ENCODE results near the gene TMPRSS5.
"Not testable (repeated sequence)": the region's sequence is repeated elsewhere in the genome, so short reads cannot be mapped to it uniquely, and the experiment has no call there.

The TMPRSS5 gene

GRCh38 chr11:113697756-113698407 lies 8.2 kb downstream of the TMPRSS5 start:
- no peak for DNase-seq
- no peak for ATAC-seq

DNA sequence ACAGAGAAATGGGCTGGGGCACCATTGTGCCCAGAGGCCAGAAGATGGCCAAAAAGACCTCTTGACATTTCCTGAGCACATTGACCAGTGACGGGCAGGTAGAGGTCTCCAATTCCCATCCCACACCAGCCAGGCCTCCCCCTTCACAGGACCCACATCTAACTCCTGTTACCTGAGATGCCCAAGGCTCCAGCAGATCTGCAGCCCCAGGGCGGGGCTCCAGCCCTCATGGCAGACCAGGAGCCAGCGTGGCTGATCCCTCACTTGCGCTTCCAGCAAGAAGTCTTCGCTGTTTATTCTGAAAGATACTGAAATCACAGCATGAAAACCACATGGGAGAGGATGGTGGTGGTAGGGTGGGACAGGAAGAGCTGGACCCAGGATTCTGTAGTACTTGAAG lies 9.0 kb downstream of the TMPRSS5 start:
- DNase-seq (no peak), ATAC-seq (no peak)

- ATAC-seq, result no peak
Observed at GRCh38 chr11:113695207-113695606, 10.9 kb downstream of the TMPRSS5 start.

DNA sequence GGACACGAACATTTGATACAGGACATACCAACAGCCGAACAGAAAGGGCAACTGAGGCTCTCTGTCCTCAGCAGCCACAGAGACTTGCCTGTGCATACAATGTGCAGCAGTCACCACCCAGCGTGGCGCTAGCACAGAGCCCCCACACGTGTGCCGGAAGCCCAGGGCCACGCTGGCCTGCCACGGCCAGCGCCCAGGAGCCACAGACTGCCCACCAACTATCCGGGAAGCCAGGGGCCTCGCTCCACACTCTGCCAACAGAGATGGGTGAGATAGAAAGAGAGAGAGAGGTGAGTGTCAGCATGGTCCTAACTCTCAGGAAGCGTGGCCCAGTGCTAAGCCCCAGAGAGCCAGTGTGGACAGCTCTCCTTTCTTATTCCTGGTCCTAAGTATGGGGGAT lies 11.7 kb downstream of the TMPRSS5 start:
- ATAC-seq, result no peak
- no peak for DNase-seq

More at GRCh38 chr11:113695207-113695606, 10.9 kb downstream of the TMPRSS5 start:
- no peak for DNase-seq

DNA sequence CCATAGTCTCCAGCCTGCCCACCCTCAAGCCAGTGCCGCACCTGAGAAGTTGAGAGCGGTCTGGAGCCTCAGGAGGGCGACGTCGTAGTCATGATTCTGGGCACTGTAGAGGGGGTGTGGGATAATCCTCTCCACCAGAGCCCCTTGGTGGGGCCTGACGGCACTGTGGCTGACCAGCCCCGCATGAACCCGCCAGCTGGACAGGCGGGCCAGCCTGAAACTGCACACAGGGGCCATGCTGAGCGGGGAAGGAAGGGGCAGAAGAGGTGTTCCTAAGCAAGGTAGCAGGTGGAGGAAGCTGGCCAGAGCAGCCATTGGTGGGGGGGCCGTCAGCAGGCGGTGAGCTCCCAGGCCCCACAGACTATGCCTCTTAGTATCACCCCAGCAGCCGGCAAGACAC lies 13.1 kb downstream of the TMPRSS5 start:
- ATAC-seq (no peak), DNase-seq (no peak)

DNA sequence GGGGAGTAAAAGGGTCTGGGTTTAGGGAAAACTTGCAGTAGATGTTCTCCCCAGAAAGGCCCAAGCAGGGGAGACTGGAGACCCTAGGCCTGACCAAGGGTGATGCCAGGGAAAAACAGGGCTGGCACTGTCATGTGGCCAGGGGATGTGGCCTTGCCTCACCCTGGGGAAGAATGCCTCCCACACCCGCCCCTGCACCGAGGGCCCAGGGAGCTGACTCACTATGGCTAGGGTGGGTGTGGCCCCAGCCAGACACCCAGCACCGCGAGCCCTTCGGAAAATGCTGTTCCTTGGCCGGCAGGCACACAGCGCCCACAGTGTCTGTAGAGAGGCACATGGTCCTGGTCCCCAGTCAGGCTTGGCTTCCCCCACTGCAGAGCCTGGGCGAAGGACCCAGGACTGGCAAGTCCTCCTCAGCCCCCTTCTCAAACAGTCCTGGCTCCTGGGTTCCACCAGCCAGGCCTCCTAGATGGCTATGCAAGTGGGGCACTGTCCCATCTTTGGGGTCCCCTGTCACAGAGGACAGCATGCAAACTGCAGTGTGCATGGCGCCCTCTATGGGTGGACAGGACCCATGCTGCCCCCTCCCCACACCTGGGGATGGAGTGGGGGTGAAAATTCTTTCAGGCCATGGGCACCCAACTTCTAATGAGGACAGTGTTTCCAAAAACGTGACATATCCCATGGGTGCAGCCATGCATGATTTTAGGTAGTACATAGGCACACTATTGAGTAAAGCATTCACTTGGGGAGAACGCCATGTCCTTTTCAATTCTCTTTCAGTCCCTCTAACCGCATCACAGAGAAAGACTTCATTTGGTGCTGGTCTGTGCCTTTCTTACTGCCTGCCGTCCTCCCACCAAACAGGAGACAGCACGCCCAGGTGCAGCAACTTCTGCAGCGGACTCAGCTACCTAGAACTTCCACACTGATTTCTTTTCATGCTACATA lies 15.2 kb downstream of the TMPRSS5 start:
- ATAC-seq, result no peak
- DNase-seq, result peak; percentile 36

GRCh38 chr11:113689768-113690618 lies 16.1 kb downstream of the TMPRSS5 start:
- DNase-seq (no peak), ATAC-seq (no peak)

DNA sequence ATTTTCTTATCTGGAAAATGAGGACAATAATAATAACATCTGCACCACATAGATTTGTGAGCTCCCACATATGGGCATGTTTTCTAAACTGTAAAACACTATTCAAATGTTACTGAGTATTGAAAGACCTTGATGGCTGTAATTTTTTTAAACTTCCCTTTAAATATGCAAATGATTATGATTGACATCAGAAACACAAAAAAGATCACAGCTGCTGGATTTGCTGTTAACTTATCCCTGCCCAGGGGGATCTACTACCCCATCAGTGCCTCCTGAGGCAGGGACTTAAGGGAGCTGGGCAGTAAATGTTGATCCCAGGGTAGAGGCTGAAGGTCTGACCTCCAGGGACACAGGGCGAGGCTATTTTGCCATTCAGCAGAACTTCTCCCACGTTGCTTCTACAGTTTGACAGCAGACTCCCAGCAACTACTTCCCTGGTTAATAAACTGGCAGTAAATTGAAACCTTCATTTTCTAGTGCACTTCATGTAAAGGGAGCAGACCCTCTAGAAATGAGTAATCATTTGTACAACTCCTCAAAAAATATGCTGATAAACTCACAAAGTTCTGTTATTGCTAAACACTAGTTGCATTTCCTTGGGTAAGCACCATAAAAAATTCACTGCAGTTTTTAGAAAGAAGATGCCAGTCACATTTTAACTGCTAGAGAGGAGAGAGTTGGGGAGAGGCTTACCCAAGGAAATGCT lies 20.3 kb downstream of the TMPRSS5 start:
- ATAC-seq (no peak), DNase-seq (no peak)

DNA sequence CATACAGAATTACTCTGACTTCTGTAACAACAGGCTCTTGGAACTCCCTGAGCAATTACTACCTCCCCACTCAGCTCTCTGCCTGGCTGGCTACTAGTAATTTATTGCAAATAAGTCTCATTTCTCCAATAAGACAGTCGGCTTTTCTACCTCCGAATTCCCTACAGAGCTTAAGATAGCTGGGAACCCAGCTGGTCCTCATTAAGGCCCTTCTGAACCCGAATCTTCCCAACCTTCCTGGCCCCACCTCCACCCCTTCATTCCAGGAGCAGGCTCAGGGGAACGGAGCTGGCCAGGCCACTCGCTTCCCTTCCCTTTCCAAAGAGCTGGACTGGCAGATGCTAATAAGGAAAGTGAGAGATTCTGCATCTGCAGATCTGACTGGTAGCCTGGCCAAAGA lies 21.6 kb downstream of the TMPRSS5 start:
- no peak for ATAC-seq

DNA sequence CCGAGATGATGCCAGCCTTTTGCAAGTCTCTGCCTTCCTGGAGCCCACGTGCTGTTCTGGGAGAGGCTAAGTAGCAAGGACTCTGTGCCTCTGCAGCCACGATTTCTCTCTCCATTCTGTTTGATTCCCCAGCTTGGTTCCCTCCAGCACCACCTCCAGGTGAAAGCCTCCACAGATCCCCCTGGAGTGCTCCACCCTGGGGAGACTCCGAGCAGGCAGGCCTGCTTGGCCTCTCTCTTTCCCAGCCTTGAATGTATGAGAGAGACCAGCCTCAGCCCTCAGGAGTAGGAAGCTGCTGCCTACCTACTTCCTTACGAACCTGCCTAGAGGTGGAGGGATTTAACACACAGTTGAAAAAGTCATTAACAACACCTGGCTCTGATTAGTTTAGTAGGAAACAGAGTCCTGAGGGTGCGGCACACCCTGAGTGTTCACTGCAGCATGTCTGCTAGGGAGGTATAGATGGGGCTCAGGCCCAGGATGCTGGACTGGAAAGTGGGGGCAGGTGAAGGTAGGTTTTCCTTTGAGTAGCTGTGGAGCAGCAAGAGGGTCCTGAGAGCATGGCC lies 22.5 kb downstream of the TMPRSS5 start:
- DNase-seq (no peak), ATAC-seq (no peak)

More for the DNA sequence above, 21.6 kb downstream of the TMPRSS5 start:
- DNase-seq, result no peak

GRCh38 chr11:113681711-113682413 lies 24.2 kb downstream of the TMPRSS5 start:
- DNase-seq (no peak), ATAC-seq (no peak)

GRCh38 chr11:113681282-113681681 lies 24.8 kb downstream of the TMPRSS5 start:
- DNase-seq (no peak), ATAC-seq (no peak)

DNA sequence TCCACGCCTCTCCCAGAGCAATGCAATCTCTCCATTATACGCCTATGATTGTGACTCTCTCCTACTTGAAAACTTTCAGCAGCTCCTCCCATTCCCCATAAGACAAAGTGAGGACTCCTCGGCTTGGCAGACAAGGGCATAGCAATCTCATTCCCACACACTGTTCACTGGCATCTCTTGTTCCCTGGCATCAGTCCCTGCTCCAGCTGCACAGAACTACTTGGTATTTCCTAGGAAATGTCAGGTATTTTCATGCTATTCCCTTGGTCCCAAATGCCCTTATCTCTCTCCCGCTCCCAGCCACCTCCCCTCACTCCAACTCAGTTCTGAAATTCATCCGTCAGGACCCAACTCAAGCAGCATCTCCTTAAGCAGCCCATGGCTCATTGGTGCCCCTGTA lies 28.4 kb downstream of the TMPRSS5 start:
- DNase-seq, result no peak

GRCh38 chr11:113675565-113675964 lies 30.5 kb downstream of the TMPRSS5 start:
- DNase-seq (no peak), ATAC-seq (no peak)

More for the DNA sequence above, 28.4 kb downstream of the TMPRSS5 start:
- no peak for ATAC-seq

- DNase-seq (peak; percentile 40), ATAC-seq (peak; percentile 89)
Observed at GRCh38 chr11:113675003-113675561, 31.0 kb downstream of the TMPRSS5 start.

- ATAC-seq, result no peak
- no peak for DNase-seq
Observed at GRCh38 chr11:113674397-113674685, 31.8 kb downstream of the TMPRSS5 start.

GRCh38 chr11:113673550-113674396 lies 32.3 kb downstream of the TMPRSS5 start:
- ATAC-seq (no peak), DNase-seq (no peak)

GRCh38 chr11:113671914-113672313 lies 34.2 kb downstream of the TMPRSS5 start:
- not testable (repeated sequence) for ATAC-seq, DNase-seq

- no peak for ATAC-seq
Observed at GRCh38 chr11:113670831-113671215, 35.3 kb downstream of the TMPRSS5 start.

More at GRCh38 chr11:113670831-113671215, 35.3 kb downstream of the TMPRSS5 start:
- DNase-seq, result no peak

All from stimulated activated naive CD8-positive, alpha-beta T cell treated with anti-CD3 and anti-CD28 coated beads, Interleukin-15, Interleukin-2, amounts not matched to agents 100 U/mL and 50 U/mL, for 24 hours (primary cell).